Kidney glomerular epithelial cell (primary cell): ENCODE measurements around the gene GPNMB.
"Not testable (repeated sequence)": the region's sequence is repeated elsewhere in the genome, so short reads cannot be mapped to it uniquely, and the experiment has no call there.

Experiments
- DNase-seq: peaks from one replicate; lab custom pipeline; 2025; lab: John Stamatoyannopoulos, UW

Gene GPNMB

DNA sequence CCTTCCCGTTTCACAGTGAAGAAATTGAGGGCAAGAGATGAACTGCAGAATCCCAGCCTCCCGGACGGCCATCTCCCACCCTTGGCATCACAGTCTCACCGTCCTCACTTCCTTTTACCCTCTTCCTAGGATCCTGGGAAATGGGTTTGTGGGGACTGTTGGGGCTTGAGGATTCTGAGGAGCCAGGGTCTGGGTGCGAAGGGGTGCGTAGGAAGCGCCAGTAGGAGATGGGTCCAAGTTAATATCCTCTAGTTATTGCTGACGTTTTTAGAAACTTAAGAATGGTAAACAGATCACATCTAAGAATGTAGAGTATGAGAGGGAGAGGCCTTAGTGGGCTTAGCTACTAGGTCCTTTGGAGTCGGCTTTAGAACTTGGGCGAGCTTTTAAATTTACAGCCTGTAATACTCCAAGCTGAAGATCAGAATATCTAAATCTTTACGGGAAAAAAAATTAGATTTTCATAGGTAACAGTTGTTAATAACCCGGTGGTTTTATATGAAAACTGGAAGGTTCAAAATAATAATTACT, 53.3 kb downstream of the GPNMB start:
- no peak for DNase-seq

DNA sequence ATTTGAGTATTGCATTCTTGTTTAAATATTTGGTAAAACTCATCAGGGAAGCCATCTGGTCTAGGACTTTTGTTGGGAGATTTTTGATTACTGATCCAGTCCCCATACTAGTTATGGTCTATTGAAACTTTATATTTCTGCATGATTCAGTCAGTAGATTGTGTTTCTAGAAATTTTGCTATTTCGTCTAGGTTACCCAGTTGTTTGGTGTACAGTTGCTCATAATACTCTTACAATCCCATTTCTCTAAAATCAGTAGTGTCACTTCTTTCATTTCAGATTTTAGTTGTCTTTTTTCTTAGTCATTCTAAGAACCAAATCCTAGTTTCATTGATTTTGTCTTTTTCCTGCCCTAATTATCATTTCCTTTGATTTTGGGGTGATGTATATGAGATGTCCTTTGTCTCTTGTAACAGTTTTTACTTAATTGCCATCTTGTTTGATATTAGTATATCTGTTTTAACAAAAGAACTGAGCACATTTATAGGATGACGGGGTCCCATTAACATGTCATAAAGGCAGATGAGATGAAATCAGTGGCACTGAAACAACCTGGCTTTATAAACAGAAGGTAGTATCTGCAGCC, 60.5 kb downstream of the GPNMB start:
- DNase-seq, result no peak

DNA sequence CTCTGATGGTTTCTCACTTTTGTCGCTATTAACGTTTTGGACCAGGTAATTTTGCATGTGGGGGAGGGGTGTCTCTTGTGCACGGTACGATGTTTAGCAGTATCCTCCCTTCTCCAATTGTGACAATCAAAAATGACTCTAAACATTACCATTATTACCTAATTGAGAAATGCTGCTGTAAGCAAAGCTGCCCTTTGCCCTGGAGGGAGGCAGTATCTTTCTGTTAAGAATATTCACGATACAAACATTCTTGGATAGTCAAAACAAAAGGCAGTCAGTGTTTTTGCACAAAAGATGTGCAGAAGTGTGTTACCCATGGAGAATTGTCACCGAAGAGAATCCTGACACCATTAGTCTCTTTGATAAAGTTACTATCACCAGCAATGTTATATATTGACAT, 62.2 kb downstream of the GPNMB start:
- no peak for DNase-seq

DNA sequence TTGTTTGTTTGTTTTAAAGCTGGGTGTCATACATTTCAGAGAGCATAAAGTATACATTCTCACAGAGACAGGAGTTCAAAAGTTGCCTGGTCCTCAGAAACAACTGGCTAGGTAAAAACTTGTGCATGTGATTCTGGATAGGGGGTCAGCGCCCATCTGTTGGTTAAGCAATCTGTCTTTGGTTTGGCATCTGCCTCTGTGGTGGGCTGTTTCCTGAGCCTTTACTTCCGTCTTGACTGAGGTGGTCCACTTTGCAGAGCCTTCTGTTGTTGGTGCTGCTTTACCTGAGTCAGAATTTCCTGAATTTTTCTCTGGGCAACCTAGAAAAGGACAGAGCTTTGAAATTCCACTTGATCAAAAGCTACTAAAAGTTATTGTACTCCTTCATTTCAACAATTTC, 65.6 kb downstream of the GPNMB start:
- DNase-seq, result not testable (repeated sequence)

DNA sequence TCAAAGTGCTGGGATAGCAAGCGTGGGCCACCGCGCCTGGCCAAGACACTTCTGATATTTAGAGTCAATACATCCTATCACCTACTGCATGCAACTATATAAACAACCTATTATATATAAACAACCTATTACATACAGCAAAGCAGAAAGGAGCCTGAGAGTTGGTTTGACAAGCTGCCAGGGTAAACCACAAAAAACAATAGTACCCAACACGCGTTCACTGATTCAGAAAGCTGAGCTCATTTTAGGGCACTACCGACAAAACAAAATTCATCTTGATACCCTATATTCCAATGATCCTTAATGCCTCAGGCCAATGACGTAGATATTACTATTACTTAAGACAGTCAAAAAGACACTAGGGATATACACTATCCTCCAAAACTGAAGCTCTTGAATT, 68.8 kb downstream of the GPNMB start:
- peak; percentile 12 for DNase-seq
